ENCODE results near the gene ADGRE1.

Gene ADGRE1

DNA sequence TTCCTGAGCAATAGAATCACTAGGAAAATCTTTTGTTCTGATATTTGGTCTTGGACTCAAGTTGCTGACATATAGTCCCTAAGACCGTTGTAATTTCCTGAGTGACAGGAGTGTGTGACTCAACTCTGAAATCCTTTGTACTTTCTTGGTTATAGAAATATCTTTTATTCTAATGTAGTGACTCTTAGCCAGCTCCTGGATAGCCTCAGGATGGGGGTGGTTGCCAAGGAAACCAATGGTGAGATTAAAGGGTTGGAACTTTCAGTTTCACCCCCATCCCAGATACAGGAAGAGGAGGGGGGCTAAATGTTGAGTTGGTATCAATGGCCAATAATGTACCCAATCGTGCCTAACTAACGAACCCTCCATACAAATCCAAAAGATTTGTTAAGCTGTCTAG is 92.0 kb downstream of the ADGRE1 start:
- H3K4me1 ChIP-seq (ENCODE audit: control insufficient read depth, insufficient read depth, low read length) = no peaks in the 10 kb centered on the region
- TF ChIP-seq ZFP41 (tag by site-specific recombination; IDR thresholded peaks at IDR 0.05; ENCODE audit: borderline replicate concordance) (no peak), ZNF776 (tag by site-specific recombination; IDR thresholded peaks at IDR 0.05; ENCODE audit: borderline replicate concordance) (no peak), ZNF416 (tag by site-specific recombination; IDR thresholded peaks at IDR 0.05) (no peak), SP2 (tag by site-specific recombination; IDR thresholded peaks at IDR 0.05) (no peak)
- H3K27ac ChIP-seq (ENCODE audit: extremely low read depth, low read depth, low read length) = no peak overlapping the region
- CTCF ChIA-PET = interaction anchor here (0.5 kb wide), 1 partner anchor 116 kb away, joined by 4 read pairs; no protein-coding TSS in a partner anchor
- POLR2A ChIA-PET = no interaction called here
- no peaks in the 10 kb centered on the region for H3K9me3 ChIP-seq (ENCODE audit: control insufficient read depth, insufficient read depth, low read depth, low read length)
- H3K36me3 ChIP-seq (ENCODE audit: control insufficient read depth in 2 of 2, insufficient read depth in 1 of 2, low read length in 2 of 2) = no peaks in the 10 kb centered on the region
- H3K4me3 ChIP-seq (ENCODE audit: low read depth, low read length) = no peak overlapping the region

DNA sequence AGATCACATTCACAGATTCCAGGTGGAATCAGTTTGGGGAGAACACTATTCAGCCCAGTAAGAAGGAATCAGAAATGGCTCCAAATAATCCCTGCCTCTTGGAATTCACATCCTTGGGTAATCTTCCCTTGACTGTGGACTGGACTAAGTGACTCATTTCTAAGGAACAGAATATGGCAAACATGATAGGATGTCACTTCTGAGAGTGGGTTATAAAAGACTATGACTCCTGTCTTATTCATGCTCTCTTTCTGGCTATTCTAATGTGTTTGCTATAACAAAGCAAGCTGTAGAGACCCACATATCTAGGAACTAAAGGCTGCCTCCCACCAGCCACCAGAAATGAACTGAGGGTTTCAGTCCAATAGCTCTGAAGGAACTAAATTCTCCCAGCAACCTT is 96.1 kb downstream of the ADGRE1 start:
- Histone ChIP-seq H3K27ac (ENCODE audit: extremely low read depth, low read depth, low read length) (no peak overlapping the region), H3K4me3 (ENCODE audit: low read depth, low read length) (no peak overlapping the region), H3K36me3 (ENCODE audit: control insufficient read depth in 2 of 2, insufficient read depth in 1 of 2, low read length in 2 of 2) (no peaks in the 10 kb centered on the region), H3K9me3 (ENCODE audit: control insufficient read depth, insufficient read depth, low read depth, low read length) (no peaks in the 10 kb centered on the region), H3K4me1 (ENCODE audit: control insufficient read depth, insufficient read depth, low read length) (no peaks in the 10 kb centered on the region)
- TF ChIP-seq, protein P1, sequence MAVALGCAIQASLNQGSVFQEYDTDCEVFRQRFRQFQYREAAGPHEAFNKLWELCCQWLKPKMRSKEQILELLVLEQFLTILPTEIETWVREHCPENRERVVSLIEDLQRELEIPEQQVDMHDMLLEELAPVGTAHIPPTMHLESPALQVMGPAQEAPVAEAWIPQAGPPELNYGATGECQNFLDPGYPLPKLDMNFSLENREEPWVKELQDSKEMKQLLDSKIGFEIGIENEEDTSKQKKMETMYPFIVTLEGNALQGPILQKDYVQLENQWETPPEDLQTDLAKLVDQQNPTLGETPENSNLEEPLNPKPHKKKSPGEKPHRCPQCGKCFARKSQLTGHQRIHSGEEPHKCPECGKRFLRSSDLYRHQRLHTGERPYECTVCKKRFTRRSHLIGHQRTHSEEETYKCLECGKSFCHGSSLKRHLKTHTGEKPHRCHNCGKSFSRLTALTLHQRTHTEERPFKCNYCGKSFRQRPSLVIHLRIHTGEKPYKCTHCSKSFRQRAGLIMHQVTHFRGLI (tag by site-specific recombination; IDR thresholded peaks at IDR 0.05) = no peak
- no peak for TF ChIP-seq ZIC2 (tag by site-specific recombination; IDR thresholded peaks at IDR 0.05)
- TF ChIP-seq ZNF664 (tag by site-specific recombination; IDR thresholded peaks at IDR 0.05) = no peak
- TF ChIP-seq REPIN1 (tag by site-specific recombination; IDR thresholded peaks at IDR 0.05; ENCODE audit: low read depth) = no peak
- TF ChIP-seq ZNF521 (tag by site-specific recombination; IDR thresholded peaks at IDR 0.05) = no peak
- TF ChIP-seq ZNF266 (tag by site-specific recombination; IDR thresholded peaks at IDR 0.05; ENCODE audit: low read depth) = no peak
- TF ChIP-seq ZNF350 (tag by site-specific recombination; IDR thresholded peaks at IDR 0.05) = no peak
- no peak for TF ChIP-seq ZNF112 (tag by site-specific recombination; IDR thresholded peaks at IDR 0.05)
- CTCF ChIA-PET = interaction anchor here (0.9 kb wide), 1 partner anchor 120 kb away, joined by 3 read pairs; no protein-coding TSS in a partner anchor
- POLR2A ChIA-PET = no interaction called here

DNA sequence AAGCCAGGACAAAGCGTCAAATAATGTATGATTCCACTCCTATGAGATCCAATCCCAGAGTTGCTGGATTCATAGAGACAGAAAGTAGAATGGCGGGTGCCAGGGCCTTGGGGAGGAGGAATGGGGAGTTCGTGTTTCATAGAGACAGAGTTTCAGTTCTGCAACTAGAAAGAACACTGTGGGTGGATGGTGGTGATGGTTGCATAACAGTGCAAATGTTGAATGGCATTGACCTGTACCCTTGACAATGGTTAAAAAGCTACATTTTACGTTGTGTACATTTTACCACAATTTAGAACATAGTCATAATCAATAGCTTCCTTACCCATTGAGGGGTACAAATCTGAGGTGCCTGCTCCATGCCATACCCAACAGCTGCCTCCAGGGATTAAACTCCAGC is 100.5 kb downstream of the ADGRE1 start:
- POLR2A ChIA-PET = no interaction called here
- TF ChIP-seq ZNF792 (tag by site-specific recombination; IDR thresholded peaks at IDR 0.05) (no peak), SCRT1 (tag by site-specific recombination; IDR thresholded peaks at IDR 0.05; ENCODE audit: borderline replicate concordance) (no peak), ZNF791 (tag by site-specific recombination; IDR thresholded peaks at IDR 0.05) (no peak), ZNF223 (tag by site-specific recombination; IDR thresholded peaks at IDR 0.05) (no peak), PRDM1 (tag by site-specific recombination; IDR thresholded peaks at IDR 0.05) (no peak), HOXC10 (CRISPR knock-in tag; IDR thresholded peaks at IDR 0.05) (no peak), ZNF266 (tag by site-specific recombination; IDR thresholded peaks at IDR 0.05; ENCODE audit: low read depth) (no peak), ZNF138 (tag by site-specific recombination; IDR thresholded peaks at IDR 0.05; ENCODE audit: borderline replicate concordance) (no peak), ZNF843 (tag by site-specific recombination; IDR thresholded peaks at IDR 0.05) (no peak), ZNF658 (tag by site-specific recombination; IDR thresholded peaks at IDR 0.05) (no peak)
- TF ChIP-seq, protein P2, sequence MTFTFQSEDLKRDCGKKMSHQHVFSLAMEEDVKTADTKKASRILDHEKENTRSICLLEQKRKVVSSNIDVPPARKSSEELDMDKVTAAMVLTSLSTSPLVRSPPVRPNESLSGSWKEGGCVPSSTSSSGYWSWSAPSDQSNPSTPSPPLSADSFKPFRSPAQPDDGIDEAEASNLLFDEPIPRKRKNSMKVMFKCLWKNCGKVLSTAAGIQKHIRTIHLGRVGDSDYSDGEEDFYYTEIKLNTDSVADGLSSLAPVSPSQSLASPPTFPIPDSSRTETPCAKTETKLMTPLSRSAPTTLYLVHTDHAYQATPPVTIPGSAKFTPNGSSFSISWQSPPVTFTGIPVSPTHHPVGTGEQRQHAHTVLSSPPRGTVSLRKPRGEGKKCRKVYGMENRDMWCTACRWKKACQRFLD (tag by site-specific recombination; IDR thresholded peaks at IDR 0.05) = no peak
- TF ChIP-seq, protein P3, sequence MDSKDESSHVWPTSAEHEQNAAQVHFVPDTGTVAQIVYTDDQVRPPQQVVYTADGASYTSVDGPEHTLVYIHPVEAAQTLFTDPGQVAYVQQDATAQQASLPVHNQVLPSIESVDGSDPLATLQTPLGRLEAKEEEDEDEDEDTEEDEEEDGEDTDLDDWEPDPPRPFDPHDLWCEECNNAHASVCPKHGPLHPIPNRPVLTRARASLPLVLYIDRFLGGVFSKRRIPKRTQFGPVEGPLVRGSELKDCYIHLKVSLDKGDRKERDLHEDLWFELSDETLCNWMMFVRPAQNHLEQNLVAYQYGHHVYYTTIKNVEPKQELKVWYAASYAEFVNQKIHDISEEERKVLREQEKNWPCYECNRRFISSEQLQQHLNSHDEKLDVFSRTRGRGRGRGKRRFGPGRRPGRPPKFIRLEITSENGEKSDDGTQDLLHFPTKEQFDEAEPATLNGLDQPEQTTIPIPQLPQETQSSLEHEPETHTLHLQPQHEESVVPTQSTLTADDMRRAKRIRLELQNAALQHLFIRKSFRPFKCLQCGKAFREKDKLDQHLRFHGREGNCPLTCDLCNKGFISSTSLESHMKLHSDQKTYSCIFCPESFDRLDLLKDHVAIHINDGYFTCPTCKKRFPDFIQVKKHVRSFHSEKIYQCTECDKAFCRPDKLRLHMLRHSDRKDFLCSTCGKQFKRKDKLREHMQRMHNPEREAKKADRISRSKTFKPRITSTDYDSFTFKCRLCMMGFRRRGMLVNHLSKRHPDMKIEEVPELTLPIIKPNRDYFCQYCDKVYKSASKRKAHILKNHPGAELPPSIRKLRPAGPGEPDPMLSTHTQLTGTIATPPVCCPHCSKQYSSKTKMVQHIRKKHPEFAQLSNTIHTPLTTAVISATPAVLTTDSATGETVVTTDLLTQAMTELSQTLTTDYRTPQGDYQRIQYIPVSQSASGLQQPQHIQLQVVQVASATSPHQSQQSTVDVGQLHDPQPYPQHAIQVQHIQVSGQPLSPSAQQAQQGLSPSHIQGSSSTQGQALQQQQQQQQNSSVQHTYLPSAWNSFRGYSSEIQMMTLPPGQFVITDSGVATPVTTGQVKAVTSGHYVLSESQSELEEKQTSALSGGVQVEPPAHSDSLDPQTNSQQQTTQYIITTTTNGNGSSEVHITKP (tag by site-specific recombination; IDR thresholded peaks at IDR 0.05) = no peak
- TF ChIP-seq, protein P4, sequence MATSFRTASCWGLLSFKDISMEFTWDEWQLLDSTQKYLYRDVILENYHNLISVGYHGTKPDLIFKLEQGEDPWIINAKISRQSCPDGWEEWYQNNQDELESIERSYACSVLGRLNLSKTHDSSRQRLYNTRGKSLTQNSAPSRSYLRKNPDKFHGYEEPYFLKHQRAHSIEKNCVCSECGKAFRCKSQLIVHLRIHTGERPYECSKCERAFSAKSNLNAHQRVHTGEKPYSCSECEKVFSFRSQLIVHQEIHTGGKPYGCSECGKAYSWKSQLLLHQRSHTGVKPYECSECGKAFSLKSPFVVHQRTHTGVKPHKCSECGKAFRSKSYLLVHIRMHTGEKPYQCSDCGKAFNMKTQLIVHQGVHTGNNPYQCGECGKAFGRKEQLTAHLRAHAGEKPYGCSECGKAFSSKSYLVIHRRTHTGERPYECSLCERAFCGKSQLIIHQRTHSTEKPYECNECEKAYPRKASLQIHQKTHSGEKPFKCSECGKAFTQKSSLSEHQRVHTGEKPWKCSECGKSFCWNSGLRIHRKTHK (tag by site-specific recombination; IDR thresholded peaks at IDR 0.05) = no peak
- TF ChIP-seq, protein P1 (tag by site-specific recombination; IDR thresholded peaks at IDR 0.05) = no peak

More for the DNA sequence above, 100.5 kb downstream of the ADGRE1 start:
- CTCF ChIA-PET = interaction anchor here (0.6 to 0.9 kb wide), 2 partner anchors 12 to 287 kb away, joined by 3 to 6 read pairs; no protein-coding TSS in a partner anchor
- no peak overlapping the region for H3K27ac ChIP-seq (ENCODE audit: extremely low read depth, low read depth, low read length)
- H3K4me1 ChIP-seq (ENCODE audit: control insufficient read depth, insufficient read depth, low read length) = no peaks in the 10 kb centered on the region
- H3K9me3 ChIP-seq (ENCODE audit: control insufficient read depth, insufficient read depth, low read depth, low read length) = no peaks in the 10 kb centered on the region
- H3K36me3 ChIP-seq (ENCODE audit: control insufficient read depth in 2 of 2, insufficient read depth in 1 of 2, low read length in 2 of 2) = no peaks in the 10 kb centered on the region
- no peak overlapping the region for H3K4me3 ChIP-seq (ENCODE audit: low read depth, low read length)
